ENCODE results near the gene BPIFB4.
"Not testable (repeated sequence)": the region's sequence is repeated elsewhere in the genome, so short reads cannot be mapped to it uniquely, and the experiment has no call there.

Gene BPIFB4

GRCh38 chr20:33086052-33086722 is 6.7 kb downstream of the BPIFB4 start:
- no peak for DNase-seq (ENCODE audit: low spot score)

- no peak for DNase-seq (ENCODE audit: low spot score)
Measured at GRCh38 chr20:33091147-33091546, 11.7 kb downstream of the BPIFB4 start.

- DNase-seq (ENCODE audit: low spot score): no peak
Measured at GRCh38 chr20:33091693-33092092, 12.2 kb downstream of the BPIFB4 start.

GRCh38 chr20:33092361-33092760 is 12.9 kb downstream of the BPIFB4 start:
- DNase-seq (ENCODE audit: low spot score): no peak

- DNase-seq (ENCODE audit: low spot score): no peak
Measured at GRCh38 chr20:33093074-33093473, 13.6 kb downstream of the BPIFB4 start.

- no peak for DNase-seq (ENCODE audit: low spot score)
Measured at GRCh38 chr20:33093582-33093981, 14.1 kb downstream of the BPIFB4 start.

- no peak for DNase-seq (ENCODE audit: low spot score)
Measured at GRCh38 chr20:33095249-33095648, 15.8 kb downstream of the BPIFB4 start.

GRCh38 chr20:33095902-33096584 is 16.6 kb downstream of the BPIFB4 start:
- peak; percentile 50 for DNase-seq (ENCODE audit: low spot score)

GRCh38 chr20:33097001-33097400 is 17.6 kb downstream of the BPIFB4 start:
- DNase-seq (ENCODE audit: low spot score): no peak

GRCh38 chr20:33099843-33100538 is 20.5 kb downstream of the BPIFB4 start:
- no peak for DNase-seq (ENCODE audit: low spot score)

GRCh38 chr20:33103556-33103955 is 24.1 kb downstream of the BPIFB4 start:
- DNase-seq (ENCODE audit: low spot score): no peak

- no peak for DNase-seq (ENCODE audit: low spot score)
Measured at GRCh38 chr20:33104336-33104735, 24.9 kb downstream of the BPIFB4 start.

- no peak for DNase-seq (ENCODE audit: low spot score)
Measured at GRCh38 chr20:33105316-33105924, 26.0 kb downstream of the BPIFB4 start.

- DNase-seq (ENCODE audit: low spot score): not testable (repeated sequence)
Measured at GRCh38 chr20:33106058-33106620, 26.7 kb downstream of the BPIFB4 start.

GRCh38 chr20:33108661-33109060 is 29.2 kb downstream of the BPIFB4 start:
- DNase-seq (ENCODE audit: low spot score): no peak

- no peak for DNase-seq (ENCODE audit: low spot score)
Measured at GRCh38 chr20:33110147-33110825, 30.8 kb downstream of the BPIFB4 start.

- DNase-seq (ENCODE audit: low spot score): no peak
Measured at GRCh38 chr20:33111306-33111705, 31.9 kb downstream of the BPIFB4 start.

GRCh38 chr20:33112547-33113386 is 33.3 kb downstream of the BPIFB4 start:
- DNase-seq (ENCODE audit: low spot score): no peak

- no peak for DNase-seq (ENCODE audit: low spot score)
Measured at GRCh38 chr20:33113387-33113908, 34.0 kb downstream of the BPIFB4 start.

- not testable (repeated sequence) for DNase-seq (ENCODE audit: low spot score)
Measured at GRCh38 chr20:33115501-33115900, 36.1 kb downstream of the BPIFB4 start.

All from CD4-positive, alpha-beta T cell treated with Interleukin-6 at 100 ng/mL for 8 hours (primary cell).